GM10266 (cell line): ENCODE measurements around the gene PRPF19.

ENCODE experiments used
- DNase-seq: peaks from one replicate; pipeline ENCODE4 v3.0.0; 2012; ENCODE audit errors: extremely low spot score
- CTCF ChIP-seq: IDR thresholded peaks from 2 replicates; pipeline ENCODE4 v1.5.1; 2012; ENCODE audit warnings: mild to moderate bottlenecking, low read depth; ENCODE audit not compliant: control insufficient read depth, insufficient read depth; ENCODE audit errors: missing control alignments

The PRPF19 gene

DNA sequence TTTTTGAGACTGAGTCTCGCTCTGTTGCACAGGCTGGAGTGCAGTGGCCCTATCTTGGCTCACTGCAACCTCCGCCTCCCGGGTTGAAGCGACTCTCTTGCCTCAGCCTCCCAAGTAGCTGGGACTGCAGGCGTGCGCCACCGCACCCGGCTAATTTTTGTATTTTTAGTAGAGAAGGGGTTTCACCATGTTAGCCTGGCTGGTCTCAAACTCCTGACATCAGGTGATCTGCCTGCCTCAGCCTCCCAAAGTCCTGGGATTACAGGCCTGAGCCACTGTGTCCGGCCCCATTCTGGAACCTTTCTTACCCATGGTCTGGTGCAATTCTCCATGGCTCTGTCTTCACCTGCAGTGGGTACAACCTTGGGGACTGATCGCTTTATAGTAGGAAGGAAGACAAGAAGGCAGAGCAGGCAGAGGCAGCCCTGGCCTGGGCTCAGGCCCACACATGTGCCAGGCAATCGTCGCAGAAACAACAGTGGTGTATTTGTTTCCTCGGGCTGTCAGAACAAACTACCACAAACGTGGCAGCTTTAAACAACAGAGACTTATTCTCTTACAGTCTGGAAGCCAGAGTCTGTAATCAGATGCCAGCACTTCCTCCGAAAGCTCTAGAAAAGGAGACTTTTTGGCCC lies 46.7 kb downstream of the PRPF19 start:
- TF ChIP-seq CTCF: no peak
- no peak for DNase-seq

GRCh38 chr11:60858731-60859464 lies 47.5 kb downstream of the PRPF19 start:
- no peak for TF ChIP-seq CTCF
- no peak for DNase-seq

GRCh38 chr11:60858236-60858635 lies 48.1 kb downstream of the PRPF19 start:
- no peak for TF ChIP-seq CTCF
- no peak for DNase-seq

GRCh38 chr11:60857378-60858232 lies 48.8 kb downstream of the PRPF19 start:
- TF ChIP-seq CTCF: no peak

DNA sequence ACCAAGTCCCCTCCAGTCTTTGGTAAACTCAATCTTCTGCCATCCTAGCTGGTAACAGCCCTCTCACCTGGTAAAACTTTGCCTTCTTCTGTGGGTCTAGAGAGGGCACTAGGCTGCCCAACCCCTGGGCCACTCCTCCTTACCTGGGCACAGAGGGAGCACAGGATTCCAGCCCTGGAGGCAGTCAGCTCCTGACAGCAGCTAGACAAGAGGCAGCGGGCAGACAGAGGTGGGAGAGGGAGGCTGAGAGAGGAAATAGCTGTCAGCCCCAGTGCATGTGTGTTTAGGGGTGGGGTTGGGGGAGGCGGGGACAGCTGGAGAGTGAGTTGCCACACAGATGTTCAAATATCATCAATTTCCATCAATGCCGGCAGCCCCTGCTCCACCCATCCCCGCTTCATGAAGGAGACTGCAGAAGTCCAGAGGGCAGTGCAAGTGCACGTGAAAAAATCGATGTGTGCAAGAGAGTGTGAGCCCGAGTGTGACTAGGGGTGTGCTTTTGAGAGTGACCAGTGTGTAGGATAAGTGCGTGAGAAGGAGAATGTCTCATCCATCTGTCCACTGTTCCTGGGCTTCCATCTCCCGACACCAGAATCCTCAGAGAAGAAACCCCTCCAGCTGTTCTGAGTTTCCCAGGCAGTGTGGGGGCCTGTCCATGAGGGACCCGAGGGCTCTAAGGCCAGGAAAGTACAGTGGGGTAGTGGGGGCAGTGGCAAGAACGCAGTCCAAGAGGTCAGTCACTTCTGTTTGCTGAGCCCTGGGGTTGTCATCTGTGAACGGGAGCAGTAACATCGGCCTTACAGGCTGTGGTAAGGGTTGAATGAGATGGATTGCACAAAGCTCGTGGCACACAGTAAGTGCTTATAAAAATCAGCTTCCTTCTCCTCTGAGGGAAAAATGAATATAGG lies 50.4 kb downstream of the PRPF19 start, which contains the start of gene PTGDR2:
Gene PTGDR2 (minus strand): TSS at position 225 of the 908 bp plus-strand sequence. CDS start 2,228 bp downstream, outside the sequence.
- no peak for DNase-seq
- no peak for TF ChIP-seq CTCF

More at GRCh38 chr11:60857378-60858232, 48.8 kb downstream of the PRPF19 start:
- no peak for DNase-seq

GRCh38 chr11:60854847-60855725 lies 51.3 kb downstream of the PRPF19 start:
- TF ChIP-seq CTCF: no peak
- DNase-seq: no peak
